ENCODE results near the gene RNF11.

DNA sequence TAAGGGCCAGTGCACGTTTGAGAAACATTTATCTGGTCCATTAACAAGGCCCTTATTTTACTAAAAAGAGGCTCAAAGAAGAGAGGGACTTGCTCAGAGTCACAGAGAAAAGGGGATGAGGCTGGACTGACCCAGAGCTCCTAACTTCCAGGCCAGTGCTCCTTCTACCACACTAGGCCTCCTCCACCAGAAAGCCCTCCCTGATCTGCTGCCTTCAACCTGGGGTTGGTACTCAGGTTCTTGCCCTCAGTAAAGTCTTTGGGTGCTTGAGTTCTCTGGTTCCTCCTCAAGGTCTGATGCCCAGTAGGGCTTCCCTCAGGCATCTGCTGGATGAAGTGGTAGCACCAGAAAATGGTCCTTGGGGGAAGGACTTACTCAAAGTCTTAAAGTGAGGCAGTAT is 68.3 kb downstream of the RNF11 start:
- no peak for TF ChIP-seq TOX (CRISPR knock-in tag; IDR thresholded peaks at IDR 0.05; ENCODE audit: borderline replicate concordance)
- TF ChIP-seq SNAI2 (CRISPR knock-in tag; IDR thresholded peaks at IDR 0.05), result no peak
- TF ChIP-seq, protein P1, sequence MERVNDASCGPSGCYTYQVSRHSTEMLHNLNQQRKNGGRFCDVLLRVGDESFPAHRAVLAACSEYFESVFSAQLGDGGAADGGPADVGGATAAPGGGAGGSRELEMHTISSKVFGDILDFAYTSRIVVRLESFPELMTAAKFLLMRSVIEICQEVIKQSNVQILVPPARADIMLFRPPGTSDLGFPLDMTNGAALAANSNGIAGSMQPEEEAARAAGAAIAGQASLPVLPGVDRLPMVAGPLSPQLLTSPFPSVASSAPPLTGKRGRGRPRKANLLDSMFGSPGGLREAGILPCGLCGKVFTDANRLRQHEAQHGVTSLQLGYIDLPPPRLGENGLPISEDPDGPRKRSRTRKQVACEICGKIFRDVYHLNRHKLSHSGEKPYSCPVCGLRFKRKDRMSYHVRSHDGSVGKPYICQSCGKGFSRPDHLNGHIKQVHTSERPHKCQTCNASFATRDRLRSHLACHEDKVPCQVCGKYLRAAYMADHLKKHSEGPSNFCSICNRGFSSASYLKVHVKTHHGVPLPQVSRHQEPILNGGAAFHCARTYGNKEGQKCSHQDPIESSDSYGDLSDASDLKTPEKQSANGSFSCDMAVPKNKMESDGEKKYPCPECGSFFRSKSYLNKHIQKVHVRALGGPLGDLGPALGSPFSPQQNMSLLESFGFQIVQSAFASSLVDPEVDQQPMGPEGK (CRISPR knock-in tag; IDR thresholded peaks at IDR 0.05; ENCODE audit: borderline replicate concordance), result no peak
- no peak for TF ChIP-seq ZFP30 (CRISPR knock-in tag; IDR thresholded peaks at IDR 0.05)
- TF ChIP-seq, protein P2, sequence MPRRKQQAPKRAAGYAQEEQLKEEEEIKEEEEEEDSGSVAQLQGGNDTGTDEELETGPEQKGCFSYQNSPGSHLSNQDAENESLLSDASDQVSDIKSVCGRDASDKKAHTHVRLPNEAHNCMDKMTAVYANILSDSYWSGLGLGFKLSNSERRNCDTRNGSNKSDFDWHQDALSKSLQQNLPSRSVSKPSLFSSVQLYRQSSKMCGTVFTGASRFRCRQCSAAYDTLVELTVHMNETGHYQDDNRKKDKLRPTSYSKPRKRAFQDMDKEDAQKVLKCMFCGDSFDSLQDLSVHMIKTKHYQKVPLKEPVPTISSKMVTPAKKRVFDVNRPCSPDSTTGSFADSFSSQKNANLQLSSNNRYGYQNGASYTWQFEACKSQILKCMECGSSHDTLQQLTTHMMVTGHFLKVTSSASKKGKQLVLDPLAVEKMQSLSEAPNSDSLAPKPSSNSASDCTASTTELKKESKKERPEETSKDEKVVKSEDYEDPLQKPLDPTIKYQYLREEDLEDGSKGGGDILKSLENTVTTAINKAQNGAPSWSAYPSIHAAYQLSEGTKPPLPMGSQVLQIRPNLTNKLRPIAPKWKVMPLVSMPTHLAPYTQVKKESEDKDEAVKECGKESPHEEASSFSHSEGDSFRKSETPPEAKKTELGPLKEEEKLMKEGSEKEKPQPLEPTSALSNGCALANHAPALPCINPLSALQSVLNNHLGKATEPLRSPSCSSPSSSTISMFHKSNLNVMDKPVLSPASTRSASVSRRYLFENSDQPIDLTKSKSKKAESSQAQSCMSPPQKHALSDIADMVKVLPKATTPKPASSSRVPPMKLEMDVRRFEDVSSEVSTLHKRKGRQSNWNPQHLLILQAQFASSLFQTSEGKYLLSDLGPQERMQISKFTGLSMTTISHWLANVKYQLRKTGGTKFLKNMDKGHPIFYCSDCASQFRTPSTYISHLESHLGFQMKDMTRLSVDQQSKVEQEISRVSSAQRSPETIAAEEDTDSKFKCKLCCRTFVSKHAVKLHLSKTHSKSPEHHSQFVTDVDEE (CRISPR knock-in tag; IDR thresholded peaks at IDR 0.05), result no peak
- TF ChIP-seq PPARA (CRISPR knock-in tag; IDR thresholded peaks at IDR 0.05; ENCODE audit: borderline replicate concordance), result no peak
- TF ChIP-seq, protein P3, sequence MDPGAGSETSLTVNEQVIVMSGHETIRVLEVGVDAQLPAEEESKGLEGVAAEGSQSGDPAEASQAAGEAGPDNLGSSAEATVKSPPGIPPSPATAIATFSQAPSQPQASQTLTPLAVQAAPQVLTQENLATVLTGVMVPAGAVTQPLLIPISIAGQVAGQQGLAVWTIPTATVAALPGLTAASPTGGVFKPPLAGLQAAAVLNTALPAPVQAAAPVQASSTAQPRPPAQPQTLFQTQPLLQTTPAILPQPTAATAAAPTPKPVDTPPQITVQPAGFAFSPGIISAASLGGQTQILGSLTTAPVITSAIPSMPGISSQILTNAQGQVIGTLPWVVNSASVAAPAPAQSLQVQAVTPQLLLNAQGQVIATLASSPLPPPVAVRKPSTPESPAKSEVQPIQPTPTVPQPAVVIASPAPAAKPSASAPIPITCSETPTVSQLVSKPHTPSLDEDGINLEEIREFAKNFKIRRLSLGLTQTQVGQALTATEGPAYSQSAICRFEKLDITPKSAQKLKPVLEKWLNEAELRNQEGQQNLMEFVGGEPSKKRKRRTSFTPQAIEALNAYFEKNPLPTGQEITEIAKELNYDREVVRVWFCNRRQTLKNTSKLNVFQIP (CRISPR knock-in tag; IDR thresholded peaks at IDR 0.05; ENCODE audit: borderline replicate concordance, low read depth), result no peak
- TF ChIP-seq ESRRG (CRISPR knock-in tag; IDR thresholded peaks at IDR 0.05), result no peak
- TF ChIP-seq ISL1 (CRISPR knock-in tag; IDR thresholded peaks at IDR 0.05), result no peak
- TF ChIP-seq CREB5 (CRISPR knock-in tag; IDR thresholded peaks at IDR 0.05; ENCODE audit: low read depth), result no peak
- TF ChIP-seq TCF4 (CRISPR knock-in tag; IDR thresholded peaks at IDR 0.05; ENCODE audit: borderline replicate concordance), result no peak
- TF ChIP-seq ARNTL (CRISPR knock-in tag; IDR thresholded peaks at IDR 0.05; ENCODE audit: borderline replicate concordance, low read depth), result no peak

Measured in SK-N-SH treated with all-trans-retinoic acid at 6 μM for 48 hours (cell line).